Measurements from ENCODE around the gene PCNX3. TPM values are rescaled to one million over a fixed set of nuclear protein-coding genes. Genes with fewer than 3 reads are reported as not detected.
A peak's percentile ranks its signal among the peaks of the same experiment; 100 is the strongest.

PCNX3 gene
- total and polyA plus RNA-seq, 2 of the 13 experiments (the other 11 are each of a cell fraction or from before 2014, with no cell fraction given) = 16.2 to 23.0 TPM

DNA sequence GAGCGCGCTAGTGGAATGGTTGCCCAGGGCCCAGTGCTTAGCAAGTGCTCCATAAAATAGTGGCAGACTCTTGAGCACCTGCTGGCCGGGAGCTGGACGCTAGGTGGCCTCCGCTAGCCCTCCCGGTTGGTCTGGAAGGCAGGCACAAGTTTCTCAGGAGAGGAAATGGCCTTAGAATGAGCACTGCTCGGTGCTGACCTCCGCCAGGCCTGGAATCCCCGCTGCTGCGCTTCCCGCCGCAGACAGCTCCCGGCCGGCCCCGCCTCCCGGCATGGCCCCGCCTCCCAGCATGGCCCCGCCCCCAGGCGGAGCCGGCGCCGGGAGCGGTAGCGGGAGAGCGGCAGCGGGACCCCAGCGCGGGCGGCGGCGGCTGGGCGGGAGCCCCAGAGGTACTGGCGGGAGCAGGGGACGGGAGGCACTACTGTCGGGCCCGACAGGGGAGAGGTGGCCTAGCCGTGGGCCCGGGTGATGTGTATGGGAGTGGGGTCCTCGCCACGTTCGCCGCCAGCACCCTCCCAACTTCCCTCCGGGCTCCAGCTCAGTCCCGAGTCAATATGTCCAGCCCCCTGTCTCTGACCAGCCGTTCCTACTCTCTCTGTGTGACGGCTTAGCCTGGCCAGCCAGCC is 22.3 kb downstream of the PCNX3 start, which contains the start of gene SIPA1 (continued):
- TF ChIP-seq, protein P1, sequence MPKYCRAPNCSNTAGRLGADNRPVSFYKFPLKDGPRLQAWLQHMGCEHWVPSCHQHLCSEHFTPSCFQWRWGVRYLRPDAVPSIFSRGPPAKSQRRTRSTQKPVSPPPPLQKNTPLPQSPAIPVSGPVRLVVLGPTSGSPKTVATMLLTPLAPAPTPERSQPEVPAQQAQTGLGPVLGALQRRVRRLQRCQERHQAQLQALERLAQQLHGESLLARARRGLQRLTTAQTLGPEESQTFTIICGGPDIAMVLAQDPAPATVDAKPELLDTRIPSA (CRISPR knock-in tag; IDR thresholded peaks at IDR 0.05; ENCODE audit: borderline replicate concordance) = no peak
- TF ChIP-seq MAFG (CRISPR knock-in tag; IDR thresholded peaks at IDR 0.05) = no peak
- no peak for TF ChIP-seq PREB (CRISPR knock-in tag; IDR thresholded peaks at IDR 0.05)
- TF ChIP-seq HNF4G (IDR thresholded peaks at IDR 0.05; ENCODE audit: borderline replicate concordance, low read depth, low read length) = no peak
- TF ChIP-seq HNF4G (CRISPR knock-in tag; IDR thresholded peaks at IDR 0.05; ENCODE audit: borderline replicate concordance, low read depth) = 0 out of 2 replicates have a peak, but pooled peaks have one; percentile 25
- no peak for TF ChIP-seq ZNF335 (CRISPR knock-in tag; IDR thresholded peaks at IDR 0.05)
- TF ChIP-seq ZMYM3 (CRISPR knock-in tag; IDR thresholded peaks at IDR 0.05) = no peak
- no peak for TF ChIP-seq ZNF232 (CRISPR knock-in tag; IDR thresholded peaks at IDR 0.05; ENCODE audit: borderline replicate concordance)
- TF ChIP-seq KIAA2018 (CRISPR knock-in tag; IDR thresholded peaks at IDR 0.05; ENCODE audit: borderline replicate concordance) = no peak
- no peak for TF ChIP-seq HMGXB3 (CRISPR knock-in tag; IDR thresholded peaks at IDR 0.05; ENCODE audit: borderline replicate concordance)
- TF ChIP-seq ZIK1 (CRISPR knock-in tag; IDR thresholded peaks at IDR 0.05; ENCODE audit: borderline replicate concordance, low read depth) = peak; percentile 7; the same call in 1 of the 2 replicates
- no peak for TF ChIP-seq ZFP36 (IDR thresholded peaks at IDR 0.05; ENCODE audit: borderline replicate concordance, low read depth, low read length, partially characterized antibody)
- peak; percentile 85 for TF ChIP-seq SP4 (CRISPR knock-in tag; IDR thresholded peaks at IDR 0.05)
- TF ChIP-seq ZNF737 (CRISPR knock-in tag; IDR thresholded peaks at IDR 0.05; ENCODE audit: borderline replicate concordance) = no peak
